ENCODE results near the gene AUNIP. TPM values are rescaled to one million over a fixed set of nuclear protein-coding genes. Genes with fewer than 3 reads are reported as not detected.
A peak's percentile ranks its signal among the peaks of the same experiment; 100 is the strongest.

Gene AUNIP
- total and polyA plus RNA-seq, 9 donors = 0.23 to 0.75 (median 0.44) TPM; not detected in 1

DNA sequence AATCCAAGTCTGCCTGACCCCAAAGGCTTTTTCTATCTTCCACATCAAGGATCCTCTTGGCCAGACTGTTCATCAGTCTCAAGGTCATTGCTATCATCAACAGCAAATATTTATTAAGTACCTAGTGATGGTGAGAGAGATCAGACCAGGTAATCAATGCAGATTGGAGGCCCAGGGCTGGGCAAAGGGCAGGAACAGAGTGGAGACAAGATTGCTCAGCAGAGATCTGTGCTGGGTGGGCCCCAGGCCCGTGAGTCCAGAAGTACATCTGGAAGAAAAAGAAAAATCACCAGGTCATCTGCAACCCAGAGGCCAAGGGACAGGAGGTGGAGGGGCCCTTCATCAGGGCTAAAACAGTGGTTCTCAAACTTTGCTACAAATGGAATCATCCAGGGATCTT lies 26.3 kb upstream of the AUNIP start:
- Histone ChIP-seq H3K27ac (no peak overlapping the region), H3K4me1 (ENCODE audit: insufficient read depth) (peaks cover 16% of the 10 kb centered on the region), H3K4me3 (no peak overlapping the region), H3K9me3 (no peaks in the 10 kb centered on the region), H3K36me3 (no peaks in the 10 kb centered on the region), H3K27me3 (no peaks in the 10 kb centered on the region)
- TF ChIP-seq, protein P1, sequence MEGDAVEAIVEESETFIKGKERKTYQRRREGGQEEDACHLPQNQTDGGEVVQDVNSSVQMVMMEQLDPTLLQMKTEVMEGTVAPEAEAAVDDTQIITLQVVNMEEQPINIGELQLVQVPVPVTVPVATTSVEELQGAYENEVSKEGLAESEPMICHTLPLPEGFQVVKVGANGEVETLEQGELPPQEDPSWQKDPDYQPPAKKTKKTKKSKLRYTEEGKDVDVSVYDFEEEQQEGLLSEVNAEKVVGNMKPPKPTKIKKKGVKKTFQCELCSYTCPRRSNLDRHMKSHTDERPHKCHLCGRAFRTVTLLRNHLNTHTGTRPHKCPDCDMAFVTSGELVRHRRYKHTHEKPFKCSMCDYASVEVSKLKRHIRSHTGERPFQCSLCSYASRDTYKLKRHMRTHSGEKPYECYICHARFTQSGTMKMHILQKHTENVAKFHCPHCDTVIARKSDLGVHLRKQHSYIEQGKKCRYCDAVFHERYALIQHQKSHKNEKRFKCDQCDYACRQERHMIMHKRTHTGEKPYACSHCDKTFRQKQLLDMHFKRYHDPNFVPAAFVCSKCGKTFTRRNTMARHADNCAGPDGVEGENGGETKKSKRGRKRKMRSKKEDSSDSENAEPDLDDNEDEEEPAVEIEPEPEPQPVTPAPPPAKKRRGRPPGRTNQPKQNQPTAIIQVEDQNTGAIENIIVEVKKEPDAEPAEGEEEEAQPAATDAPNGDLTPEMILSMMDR (IDR thresholded peaks at IDR 0.05) = no peak
- no peak for TF ChIP-seq EP300 (IDR thresholded peaks at IDR 0.05)
- TF ChIP-seq POLR2A (IDR thresholded peaks at IDR 0.05) = no peak
- intact Hi-C loops (cut with DNase I) = no loop called here
- 83 to 90% (median 88%) methylated on average over 1 of the region's 1 CpG for WGBS, 3 donors
- DNase-seq = peak in 1 of 5 donors; percentile 2

DNA sequence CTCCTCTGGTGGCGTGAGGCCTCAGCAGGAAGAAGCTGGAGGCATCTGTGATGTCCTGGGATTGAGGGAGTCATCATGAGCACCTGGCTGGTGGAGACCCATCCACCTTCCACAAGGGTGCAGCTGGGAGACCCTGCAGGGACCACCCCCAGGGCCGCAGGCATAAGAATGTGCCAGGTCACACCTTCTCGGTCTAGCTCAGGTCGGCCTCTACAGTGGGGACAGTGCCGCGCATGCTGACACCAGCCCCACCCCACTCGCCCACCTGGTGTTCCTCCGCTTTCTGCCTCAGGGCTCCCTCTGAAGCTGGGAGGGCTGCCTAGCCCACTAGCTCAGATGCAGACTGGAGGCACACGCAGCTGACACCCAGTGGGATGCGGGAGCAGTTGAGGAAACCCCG lies 22.0 kb upstream of the AUNIP start:
- DNase-seq = peak in 2 of 5 donors; percentile 41 to 44
- Histone ChIP-seq H3K27me3 (no peaks in the 10 kb centered on the region), H3K9me3 (no peaks in the 10 kb centered on the region), H3K27ac (peak overlapping the region in 1 of 2 donors; percentile 73), H3K4me3 (no peak overlapping the region), H3K4me1 (ENCODE audit: insufficient read depth) (peaks cover 22% of the 10 kb centered on the region), H3K36me3 (no peaks in the 10 kb centered on the region)
- intact Hi-C loops (cut with DNase I) = no loop called here
- no peak for TF ChIP-seq EP300 (IDR thresholded peaks at IDR 0.05)
- TF ChIP-seq, protein P1 (IDR thresholded peaks at IDR 0.05) = no peak
- TF ChIP-seq POLR2A (IDR thresholded peaks at IDR 0.05) = no peak
- 94 to 96% (median 95%) methylated on average over 11 of the region's 11 CpGs for WGBS, 3 donors

DNA sequence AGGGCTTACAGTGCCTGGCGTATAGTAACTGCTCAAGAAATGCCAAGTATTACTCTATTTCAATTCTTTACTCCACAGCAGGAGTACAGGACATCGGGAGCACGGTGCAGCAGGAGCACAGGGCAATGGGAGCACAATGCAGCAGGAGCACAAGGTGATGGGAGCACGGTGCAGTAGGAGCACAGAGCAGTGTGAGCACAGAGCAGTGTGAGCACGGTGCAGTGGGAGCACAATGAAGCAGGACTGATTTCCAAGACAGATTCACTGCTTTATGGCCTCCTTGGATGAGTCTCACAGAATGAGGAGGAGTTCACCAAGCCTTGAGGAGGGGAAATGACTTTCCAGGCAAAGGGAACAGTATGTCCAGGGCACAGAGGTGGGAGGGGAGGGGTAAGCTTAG lies 21.3 kb upstream of the AUNIP start:
- peaks cover 23% of the 10 kb centered on the region for H3K4me1 ChIP-seq (ENCODE audit: insufficient read depth)
- intact Hi-C loops (cut with DNase I) = no loop called here
- TF ChIP-seq, protein P1 (IDR thresholded peaks at IDR 0.05) = no peak
- TF ChIP-seq EP300 (IDR thresholded peaks at IDR 0.05) (no peak), POLR2A (IDR thresholded peaks at IDR 0.05) (no peak)
- H3K9me3 ChIP-seq = no peaks in the 10 kb centered on the region
- peak in 2 of 5 donors; percentile 23 to 29 for DNase-seq
- 74 to 87% (median 86%) methylated on average over 5 of the region's 5 CpGs for WGBS, 3 donors
- H3K27me3 ChIP-seq = no peaks in the 10 kb centered on the region
- H3K4me3 ChIP-seq = no peak overlapping the region
- H3K36me3 ChIP-seq = no peaks in the 10 kb centered on the region
- H3K27ac ChIP-seq = peak overlapping the region in 1 of 2 donors; percentile 73

DNA sequence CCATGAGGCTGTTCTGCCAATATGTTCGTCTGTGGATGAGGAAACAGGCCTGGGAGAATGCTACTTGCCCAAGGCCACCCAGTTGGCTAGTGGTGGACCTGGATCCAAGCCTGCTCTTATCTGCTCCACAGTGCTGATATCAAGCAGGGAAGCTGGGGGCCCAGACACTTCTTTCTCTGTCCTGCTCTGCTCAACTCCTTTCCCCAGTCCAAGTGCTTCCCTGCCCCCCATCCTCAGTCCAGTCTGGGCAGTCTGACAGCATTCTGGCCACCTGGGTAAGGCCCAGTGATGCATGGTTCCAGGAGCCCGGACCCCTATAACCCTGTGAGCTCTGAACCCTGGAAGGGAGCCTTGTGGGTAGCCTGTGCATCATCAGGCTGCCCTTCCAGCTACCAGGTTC lies 20.4 kb upstream of the AUNIP start:
- TF ChIP-seq, protein P1 (IDR thresholded peaks at IDR 0.05) = no peak
- no peak for TF ChIP-seq POLR2A (IDR thresholded peaks at IDR 0.05)
- no peak for TF ChIP-seq EP300 (IDR thresholded peaks at IDR 0.05)
- WGBS, 3 donors = 5 to 19% (median 8%) methylated on average over 2 of the region's 2 CpGs

More for the DNA sequence above, 20.4 kb upstream of the AUNIP start:
- H3K36me3 ChIP-seq = no peaks in the 10 kb centered on the region
- no peaks in the 10 kb centered on the region for H3K9me3 ChIP-seq
- intact Hi-C loops (cut with DNase I) = loop anchor here in 2 of 4 donors (10.0 kb wide), 1 partner anchor 55 kb away; no protein-coding TSS in a partner anchor
- H3K4me3 ChIP-seq = no peak overlapping the region
- DNase-seq = peak; percentile 83 to 88 (median 86)
- H3K27me3 ChIP-seq = no peaks in the 10 kb centered on the region
- peaks cover 27% of the 10 kb centered on the region for H3K4me1 ChIP-seq (ENCODE audit: insufficient read depth)
- peak overlapping the region in 1 of 2 donors; percentile 73 for H3K27ac ChIP-seq

Data from ovary (tissue), 9 donors.